C4-2B (cell line): ENCODE results near the gene LPAR6.

ENCODE experiments used
- ZFX ChIP-seq: fragments of 450-650 bp; IDR thresholded peaks from 2 replicates; pipeline ENCODE4 v1.6.1; 2017
- TF ChIP-seq, protein P1 (sequence below): fragments of 450-650 bp; conservative IDR thresholded peaks from 2 replicates; pipeline ENCODE4 v1.5.1; 2017; ENCODE audit warnings: mild to moderate bottlenecking

DNA sequence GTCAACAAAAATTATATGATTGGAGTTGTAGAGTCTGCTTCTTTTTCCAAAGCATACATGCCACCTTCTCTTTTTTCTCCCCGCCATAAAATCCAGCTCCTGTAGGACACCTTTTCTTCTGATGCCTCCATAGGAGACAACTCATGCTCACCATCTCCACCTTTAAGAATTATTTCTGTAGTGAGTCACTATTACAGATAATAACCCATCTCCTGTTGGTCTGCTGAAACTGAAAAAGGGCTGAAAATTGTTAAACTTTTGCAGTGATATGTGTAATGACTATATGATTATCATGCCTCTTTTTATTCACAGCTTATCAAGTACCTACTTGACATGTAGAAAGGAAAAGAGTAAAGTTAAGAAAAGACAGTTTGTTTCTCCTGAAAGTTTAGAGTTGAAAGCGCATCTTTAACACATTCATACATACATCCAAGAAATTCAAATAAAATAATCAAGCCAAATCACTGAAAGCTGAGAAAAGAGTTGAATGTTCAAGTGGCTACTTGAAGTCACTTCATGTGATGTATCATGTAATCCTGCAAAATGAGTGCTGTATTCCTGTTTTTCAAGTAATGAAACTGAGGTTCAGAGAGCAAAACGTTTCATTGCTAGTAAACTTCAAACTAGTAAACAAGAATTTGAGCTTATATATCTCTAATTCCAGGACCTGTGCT, 35.5 kb upstream of the LPAR6 start:
- TF ChIP-seq, protein P1, sequence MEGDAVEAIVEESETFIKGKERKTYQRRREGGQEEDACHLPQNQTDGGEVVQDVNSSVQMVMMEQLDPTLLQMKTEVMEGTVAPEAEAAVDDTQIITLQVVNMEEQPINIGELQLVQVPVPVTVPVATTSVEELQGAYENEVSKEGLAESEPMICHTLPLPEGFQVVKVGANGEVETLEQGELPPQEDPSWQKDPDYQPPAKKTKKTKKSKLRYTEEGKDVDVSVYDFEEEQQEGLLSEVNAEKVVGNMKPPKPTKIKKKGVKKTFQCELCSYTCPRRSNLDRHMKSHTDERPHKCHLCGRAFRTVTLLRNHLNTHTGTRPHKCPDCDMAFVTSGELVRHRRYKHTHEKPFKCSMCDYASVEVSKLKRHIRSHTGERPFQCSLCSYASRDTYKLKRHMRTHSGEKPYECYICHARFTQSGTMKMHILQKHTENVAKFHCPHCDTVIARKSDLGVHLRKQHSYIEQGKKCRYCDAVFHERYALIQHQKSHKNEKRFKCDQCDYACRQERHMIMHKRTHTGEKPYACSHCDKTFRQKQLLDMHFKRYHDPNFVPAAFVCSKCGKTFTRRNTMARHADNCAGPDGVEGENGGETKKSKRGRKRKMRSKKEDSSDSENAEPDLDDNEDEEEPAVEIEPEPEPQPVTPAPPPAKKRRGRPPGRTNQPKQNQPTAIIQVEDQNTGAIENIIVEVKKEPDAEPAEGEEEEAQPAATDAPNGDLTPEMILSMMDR: no peak
- TF ChIP-seq ZFX: no peak
